Measurements from ENCODE around the gene MINDY2. TPM values are rescaled to one million over a fixed set of nuclear protein-coding genes. Genes with fewer than 3 reads are reported as not detected.

The MINDY2 gene
- total RNA-seq, 1 donor from 2014 or later, result 25.0 TPM

DNA sequence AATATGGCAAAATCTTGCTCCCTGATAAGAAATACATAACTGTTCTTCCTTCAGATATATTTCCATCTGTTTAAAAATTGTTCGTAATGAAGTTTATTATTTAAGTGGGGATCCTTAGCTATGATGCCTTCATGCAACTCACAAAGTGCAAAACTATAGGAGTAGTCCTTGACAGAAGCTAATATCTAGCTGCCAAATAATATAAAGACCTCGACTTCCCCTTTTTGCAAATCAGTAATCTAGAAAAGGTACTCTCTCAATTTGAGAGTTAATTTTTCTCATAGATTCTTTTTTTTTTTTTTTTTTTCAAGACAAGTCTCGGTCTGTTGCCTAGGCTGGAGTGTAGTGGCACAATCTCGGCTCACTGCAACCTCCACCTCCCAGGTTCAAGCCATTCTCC lies 139.4 kb downstream of the MINDY2 start:
- no peaks in the 10 kb centered on the region for H3K4me1 ChIP-seq
- no peaks in the 10 kb centered on the region for H3K9me3 ChIP-seq (ENCODE audit: low read depth)
- H4K20me1 ChIP-seq (ENCODE audit: low read depth), result peaks cover 11% of the 10 kb centered on the region
- H2AFZ ChIP-seq (replicated peaks), result no peak overlapping the region
- H3K27ac ChIP-seq, result no peak overlapping the region
- no peak overlapping the region for H3K9ac ChIP-seq
- no peak for DNase-seq (ENCODE audit: low spot score)
- no peaks in the 10 kb centered on the region for H3K27me3 ChIP-seq
- Mint-ChIP-seq H3K27ac (no peak overlapping the region), H3K4me3 (no peak overlapping the region), H3K36me3 (peaks cover 30% of the 10 kb centered on the region), H3K9me3 (no peaks in the 10 kb centered on the region), H3K27me3 (ENCODE audit: insufficient read depth, low read depth) (no peaks in the 10 kb centered on the region), H3K4me1 (no peaks in the 10 kb centered on the region)
- H3K36me3 ChIP-seq, result peaks cover 24% of the 10 kb centered on the region
- peaks cover 94% of the 10 kb centered on the region for H3K79me2 ChIP-seq (ENCODE audit: low read depth)
- TF ChIP-seq EZH2phosphoT487 (IDR thresholded peaks at IDR 0.05) (no peak), EZH2 (IDR thresholded peaks at IDR 0.05) (no peak)
- TF ChIP-seq, protein P1, sequence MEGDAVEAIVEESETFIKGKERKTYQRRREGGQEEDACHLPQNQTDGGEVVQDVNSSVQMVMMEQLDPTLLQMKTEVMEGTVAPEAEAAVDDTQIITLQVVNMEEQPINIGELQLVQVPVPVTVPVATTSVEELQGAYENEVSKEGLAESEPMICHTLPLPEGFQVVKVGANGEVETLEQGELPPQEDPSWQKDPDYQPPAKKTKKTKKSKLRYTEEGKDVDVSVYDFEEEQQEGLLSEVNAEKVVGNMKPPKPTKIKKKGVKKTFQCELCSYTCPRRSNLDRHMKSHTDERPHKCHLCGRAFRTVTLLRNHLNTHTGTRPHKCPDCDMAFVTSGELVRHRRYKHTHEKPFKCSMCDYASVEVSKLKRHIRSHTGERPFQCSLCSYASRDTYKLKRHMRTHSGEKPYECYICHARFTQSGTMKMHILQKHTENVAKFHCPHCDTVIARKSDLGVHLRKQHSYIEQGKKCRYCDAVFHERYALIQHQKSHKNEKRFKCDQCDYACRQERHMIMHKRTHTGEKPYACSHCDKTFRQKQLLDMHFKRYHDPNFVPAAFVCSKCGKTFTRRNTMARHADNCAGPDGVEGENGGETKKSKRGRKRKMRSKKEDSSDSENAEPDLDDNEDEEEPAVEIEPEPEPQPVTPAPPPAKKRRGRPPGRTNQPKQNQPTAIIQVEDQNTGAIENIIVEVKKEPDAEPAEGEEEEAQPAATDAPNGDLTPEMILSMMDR (IDR thresholded peaks at IDR 0.05), result no peak
- no peak overlapping the region for H3K4me2 ChIP-seq
- H3K4me3 ChIP-seq, result no peak overlapping the region
- H3F3A ChIP-seq (ENCODE audit: low read depth), result no peaks in the 10 kb centered on the region

Small RNAs within 50 kb of the gene (small RNA-seq; reads per million reads assigned to genes)
- not detected for gene RF00012
- not detected for gene ZNF444P1

Other genes with a start within 250 kb of the MINDY2 start
- gene ADAM10, start 21.6 kb upstream of the MINDY2 start, total RNA-seq (ENCODE audit: low replicate concordance), result 150 and 153 TPM in 2 replicates
- 106 and 152 TPM in 2 replicates for gene SLTM, start 162.4 kb downstream of the MINDY2 start, total RNA-seq (ENCODE audit: low replicate concordance)
- 21.2 and 32.3 TPM in 2 replicates for gene RNF111, start 216.4 kb downstream of the MINDY2 start, total RNA-seq (ENCODE audit: low replicate concordance)

Measured in neural progenitor cell (in vitro differentiated cells).